ENCODE measurements around the gene SPATA2L. TPM values are rescaled to one million over a fixed set of nuclear protein-coding genes. Genes with fewer than 3 reads are reported as not detected.
"Not testable (repeated sequence)": the region's sequence is repeated elsewhere in the genome, so short reads cannot be mapped to it uniquely, and the experiment has no call there.

Gene SPATA2L
- total RNA-seq, 2 experiments from 2014 or later: 2.6 to 3.3 TPM

GRCh38 chr16:89667633-89668032 is 33.9 kb downstream of the SPATA2L start:
- Mint-ChIP-seq H3K27me3 (no peaks in the 10 kb centered on the region), H3K4me1 (ENCODE audit: low read depth) (peaks cover 21% of the 10 kb centered on the region), H3K4me3 (no peak overlapping the region), H3K36me3 (ENCODE audit: low read depth) (peaks cover 6% of the 10 kb centered on the region), H3K9me3 (no peaks in the 10 kb centered on the region), H3K27ac (no peak overlapping the region)
- no peak for DNase-seq
- intact Hi-C loops (cut with micrococcal nuclease): no loop called here
- TF ChIP-seq CTCF (IDR thresholded peaks at IDR 0.05): no peak
- CTCF ChIA-PET: interaction anchor here (0.8 to 2.1 kb wide), 4 partner anchors 10 to 58 kb away, joined by 3 to 5 read pairs (median 4); partner anchors contain the start of genes CHMP1A and SPATA33
- no peak for ATAC-seq
- POLR2A ChIA-PET: no interaction called here

GRCh38 chr16:89667000-89667399 is 34.5 kb downstream of the SPATA2L start:
- CTCF ChIA-PET: interaction anchor here (0.8 to 2.1 kb wide), 3 partner anchors 9 to 58 kb away, joined by 4 to 5 read pairs (median 5); partner anchors contain the start of genes CHMP1A and SPATA33
- peak; percentile 59 for TF ChIP-seq CTCF (IDR thresholded peaks at IDR 0.05)
- intact Hi-C loops (cut with micrococcal nuclease); H3K9me3 Mint-ChIP-seq; H3K27ac Mint-ChIP-seq; H3K4me3 Mint-ChIP-seq; POLR2A ChIA-PET; ATAC-seq; H3K36me3 Mint-ChIP-seq (ENCODE audit: low read depth); H3K27me3 Mint-ChIP-seq: not testable (repeated sequence)
- DNase-seq: peak; percentile 46
- peaks cover 21% of the 10 kb centered on the region for H3K4me1 Mint-ChIP-seq (ENCODE audit: low read depth)

- Mint-ChIP-seq H3K4me1 (ENCODE audit: low read depth) (peaks cover 10% of the 10 kb centered on the region), H3K36me3 (ENCODE audit: low read depth) (peaks cover 24% of the 10 kb centered on the region)
- DNase-seq; H3K9me3 Mint-ChIP-seq; H3K4me3 Mint-ChIP-seq; H3K27ac Mint-ChIP-seq; ATAC-seq; intact Hi-C loops (cut with micrococcal nuclease); H3K27me3 Mint-ChIP-seq; POLR2A ChIA-PET: not testable (repeated sequence)
- CTCF ChIA-PET: interaction anchor here (1.2 kb wide), 1 partner anchor 37 kb away, joined by 5 read pairs; the partner anchor contains the start of gene SPATA2L
Observed at GRCh38 chr16:89664238-89664637, 37.3 kb downstream of the SPATA2L start.

DNA sequence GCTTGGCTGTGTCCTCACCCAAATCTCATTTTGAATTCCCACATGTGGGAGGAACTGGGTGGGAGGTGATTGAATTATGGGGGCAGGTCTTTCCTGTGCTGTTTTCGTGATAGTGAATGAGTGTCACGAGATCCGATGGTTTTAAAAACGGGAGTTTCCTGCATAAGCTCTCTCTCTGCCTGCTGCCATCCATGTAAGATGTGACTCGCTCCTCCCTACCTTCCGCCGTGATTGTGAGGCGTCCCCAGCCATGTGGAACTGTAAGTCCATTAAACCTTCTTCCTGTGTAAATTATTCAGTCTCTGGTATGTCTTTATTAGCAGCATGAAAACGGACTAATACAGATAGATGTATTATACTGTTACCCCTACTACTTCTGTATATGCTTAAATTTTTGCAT is 40.3 kb downstream of the SPATA2L start:
- Mint-ChIP-seq H3K9me3 (no peaks in the 10 kb centered on the region), H3K27ac (no peak overlapping the region), H3K27me3 (no peaks in the 10 kb centered on the region), H3K4me3 (no peak overlapping the region), H3K4me1 (ENCODE audit: low read depth) (peaks cover 13% of the 10 kb centered on the region), H3K36me3 (ENCODE audit: low read depth) (peaks cover 24% of the 10 kb centered on the region)
- ATAC-seq (no peak), DNase-seq (no peak)
- CTCF ChIA-PET: interaction anchor here (1.3 kb wide), 1 partner anchor 39 kb away, joined by 3 read pairs; no protein-coding TSS in a partner anchor
- POLR2A ChIA-PET: no interaction called here
- intact Hi-C loops (cut with micrococcal nuclease): no loop called here
- no peak for TF ChIP-seq CTCF (IDR thresholded peaks at IDR 0.05)

GRCh38 chr16:89660146-89660545 is 41.4 kb downstream of the SPATA2L start:
- no peaks in the 10 kb centered on the region for H3K9me3 Mint-ChIP-seq
- no peaks in the 10 kb centered on the region for H3K27me3 Mint-ChIP-seq
- H3K36me3 Mint-ChIP-seq (ENCODE audit: low read depth): peaks cover 24% of the 10 kb centered on the region
- DNase-seq (no peak), ATAC-seq (no peak)
- H3K4me1 Mint-ChIP-seq (ENCODE audit: low read depth): peaks cover 19% of the 10 kb centered on the region
- ChIA-PET CTCF (interaction anchor here (1.3 kb wide), 1 partner anchor 40 kb away, joined by 3 read pairs; no protein-coding TSS in a partner anchor), POLR2A (interaction anchor here (1.5 to 2.3 kb wide), 2 partner anchors 26 to 96 kb away, joined by 4 to 7 read pairs; partner anchors contain the start of gene CDK10)
- no peak for TF ChIP-seq CTCF (IDR thresholded peaks at IDR 0.05)
- no peak overlapping the region for H3K4me3 Mint-ChIP-seq
- intact Hi-C loops (cut with micrococcal nuclease): no loop called here
- no peak overlapping the region for H3K27ac Mint-ChIP-seq

Data from activated CD8-positive, alpha-beta T cell treated with anti-CD3 and anti-CD28 coated beads for 36 hours (primary cell).